HepG2 (cell line): ENCODE measurements around the gene ISCU. TPM values are rescaled to one million over a fixed set of nuclear protein-coding genes. Genes with fewer than 3 reads are reported as not detected.

ENCODE experiments used
- IKZF4 ChIP-seq: sonication (generic); formaldehyde crosslinking; IDR thresholded peaks from 2 replicates; pipeline ENCODE4 v1.5.1; 2020; ENCODE audit warnings: borderline replicate concordance, mild to moderate bottlenecking, low read depth, missing genetic modification reagents; ENCODE audit errors: not compliant biosample characterization
- JUN ChIP-seq: sonication (generic); formaldehyde crosslinking; IDR thresholded peaks from 2 replicates; pipeline ENCODE4 v1.4.0; 2020; ENCODE audit warnings: mild to moderate bottlenecking, missing genetic modification reagents
- PHF21A ChIP-seq: sonication (generic); formaldehyde crosslinking; IDR thresholded peaks from 2 replicates; pipeline ENCODE4 v1.5.0; 2020; ENCODE audit warnings: mild to moderate bottlenecking, missing genetic modification reagents
- RCOR2 ChIP-seq: IDR thresholded peaks from 2 replicates; pipeline ENCODE4 v1.6.1; 2016; ENCODE audit warnings: missing biosample characterization, missing genetic modification reagents
- RORA ChIP-seq: sonication (generic); formaldehyde crosslinking; IDR thresholded peaks from 2 replicates; pipeline ENCODE4 v1.5.0; 2020; ENCODE audit warnings: mild to moderate bottlenecking, missing genetic modification reagents, moderate library complexity
- SNAPC2 ChIP-seq: sonication (generic); formaldehyde crosslinking; IDR thresholded peaks from 2 replicates; pipeline ENCODE4 v1.8.1; 2022; ENCODE audit warnings: mild to moderate bottlenecking, missing genetic modification reagents
- SP5 ChIP-seq: IDR thresholded peaks from 2 replicates; pipeline ENCODE4 v1.6.1; 2016; ENCODE audit warnings: low read depth, borderline replicate concordance
- SPEN ChIP-seq: sonication (generic); formaldehyde crosslinking; IDR thresholded peaks from 2 replicates; pipeline ENCODE4 v1.5.1; 2020; ENCODE audit warnings: low read depth, mild to moderate bottlenecking, missing genetic modification reagents
- ZNF549 ChIP-seq: sonication (generic); formaldehyde crosslinking; IDR thresholded peaks from 2 replicates; pipeline ENCODE4 v1.5.0; 2020; ENCODE audit warnings: missing genetic modification reagents
- polyA plus RNA-seq, 8 experiments: library from polyadenylated mRNA; depleted of rRNA in 3 of 8; stranded (reverse) in 7 of 8; unstranded in 1 of 8; fragments of >200 nt; fragmentation: Illumina TruSeq in 4 of 8; extraction: Trizol in 4 of 8; gene quantifications; 2 replicates each; pipeline versions ENCODE4 v1.2.1 to v1.2.3, GENCODE V29; 2011 to 2016; ENCODE audit warnings: low read depth in 4 of 8, missing spikeins in 1 of 8, mixed read lengths in 1 of 8; ENCODE audit not compliant: insufficient read depth in 1 of 8
- total RNA-seq, 5 experiments: library from RNA; depleted of rRNA; stranded (reverse); fragments of >200 nt; fragmentation: Illumina TruSeq; extraction: Trizol; gene quantifications; 2 replicates each; pipeline ENCODE4 v1.2.3, GENCODE V29; 2016; ENCODE audit warnings: low read depth in 1 of 5
- TF ChIP-seq, protein P1 (sequence below): sonication (generic); formaldehyde crosslinking; IDR thresholded peaks from 2 replicates; pipeline ENCODE4 v1.9.0; 2022; ENCODE audit warnings: low read depth, missing genetic modification reagents
- TF ChIP-seq, protein P2 (sequence below): sonication (generic); formaldehyde crosslinking; IDR thresholded peaks from 2 replicates; pipeline ENCODE4 v1.8.0; 2022; ENCODE audit warnings: mild to moderate bottlenecking, missing genetic modification reagents; ENCODE audit not compliant: insufficient replicate concordance

The ISCU gene
- total and polyA plus RNA-seq, 2 of the 13 experiments (the other 11 are each of a cell fraction or from before 2014, with no cell fraction given) = 94.4 to 107 TPM

DNA sequence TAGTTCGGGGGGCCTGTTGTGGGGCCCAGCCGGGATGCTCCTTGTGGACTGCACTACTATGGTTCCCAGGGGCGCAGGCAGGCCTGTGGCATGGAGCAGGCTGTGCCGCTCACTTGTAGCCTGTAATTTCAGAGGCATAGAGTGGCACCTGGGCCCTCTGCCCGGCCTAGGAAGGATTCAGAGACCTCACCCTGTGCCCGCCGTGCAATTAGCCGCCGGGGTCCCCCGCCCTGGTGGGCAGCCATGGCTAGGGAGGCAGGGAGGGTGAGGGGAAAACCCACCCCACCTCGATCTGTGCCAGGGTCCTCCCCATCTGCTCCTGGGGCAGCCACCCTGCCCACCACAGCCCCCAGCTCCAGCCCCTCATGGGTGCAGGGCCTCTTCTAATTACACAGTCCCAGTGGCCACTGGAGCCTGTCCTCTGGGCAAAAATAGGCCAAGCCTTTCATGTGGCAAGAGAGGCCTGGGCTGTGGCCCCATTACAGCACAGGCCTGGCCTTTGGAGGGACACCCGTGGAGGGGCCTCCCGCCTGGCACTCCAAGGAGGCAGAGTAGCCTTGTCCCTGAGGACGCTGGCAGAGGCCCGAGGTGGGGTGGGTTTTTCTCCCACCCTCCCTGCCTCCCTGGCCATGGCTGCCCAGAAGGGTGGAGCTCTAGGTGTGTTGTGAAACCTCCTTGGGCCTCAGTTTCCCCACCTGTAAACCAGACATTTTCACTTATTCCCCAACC is 40.7 kb downstream of the ISCU start (continued):
- TF ChIP-seq, protein P1, sequence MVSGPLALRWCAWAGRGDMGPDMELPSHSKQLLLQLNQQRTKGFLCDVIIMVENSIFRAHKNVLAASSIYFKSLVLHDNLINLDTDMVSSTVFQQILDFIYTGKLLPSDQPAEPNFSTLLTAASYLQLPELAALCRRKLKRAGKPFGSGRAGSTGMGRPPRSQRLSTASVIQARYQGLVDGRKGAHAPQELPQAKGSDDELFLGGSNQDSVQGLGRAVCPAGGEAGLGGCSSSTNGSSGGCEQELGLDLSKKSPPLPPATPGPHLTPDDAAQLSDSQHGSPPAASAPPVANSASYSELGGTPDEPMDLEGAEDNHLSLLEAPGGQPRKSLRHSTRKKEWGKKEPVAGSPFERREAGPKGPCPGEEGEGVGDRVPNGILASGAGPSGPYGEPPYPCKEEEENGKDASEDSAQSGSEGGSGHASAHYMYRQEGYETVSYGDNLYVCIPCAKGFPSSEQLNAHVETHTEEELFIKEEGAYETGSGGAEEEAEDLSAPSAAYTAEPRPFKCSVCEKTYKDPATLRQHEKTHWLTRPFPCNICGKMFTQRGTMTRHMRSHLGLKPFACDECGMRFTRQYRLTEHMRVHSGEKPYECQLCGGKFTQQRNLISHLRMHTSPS (CRISPR knock-in tag) = no peak
- TF ChIP-seq IKZF4 (CRISPR knock-in tag) (no peak), JUN (CRISPR knock-in tag) (no peak), SP5 (CRISPR knock-in tag) (no peak), SPEN (CRISPR knock-in tag) (no peak), SNAPC2 (CRISPR knock-in tag) (no peak), RCOR2 (CRISPR knock-in tag) (no peak), RORA (CRISPR knock-in tag) (no peak), ZNF549 (no peak), PHF21A (CRISPR knock-in tag) (no peak)
- TF ChIP-seq, protein P2, sequence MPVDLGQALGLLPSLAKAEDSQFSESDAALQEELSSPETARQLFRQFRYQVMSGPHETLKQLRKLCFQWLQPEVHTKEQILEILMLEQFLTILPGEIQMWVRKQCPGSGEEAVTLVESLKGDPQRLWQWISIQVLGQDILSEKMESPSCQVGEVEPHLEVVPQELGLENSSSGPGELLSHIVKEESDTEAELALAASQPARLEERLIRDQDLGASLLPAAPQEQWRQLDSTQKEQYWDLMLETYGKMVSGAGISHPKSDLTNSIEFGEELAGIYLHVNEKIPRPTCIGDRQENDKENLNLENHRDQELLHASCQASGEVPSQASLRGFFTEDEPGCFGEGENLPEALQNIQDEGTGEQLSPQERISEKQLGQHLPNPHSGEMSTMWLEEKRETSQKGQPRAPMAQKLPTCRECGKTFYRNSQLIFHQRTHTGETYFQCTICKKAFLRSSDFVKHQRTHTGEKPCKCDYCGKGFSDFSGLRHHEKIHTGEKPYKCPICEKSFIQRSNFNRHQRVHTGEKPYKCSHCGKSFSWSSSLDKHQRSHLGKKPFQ (CRISPR knock-in tag) = no peak
